Measurements from ENCODE around the gene CALR.
"Not testable (repeated sequence)": the region's sequence is repeated elsewhere in the genome, so short reads cannot be mapped to it uniquely, and the experiment has no call there.

Gene CALR

DNA sequence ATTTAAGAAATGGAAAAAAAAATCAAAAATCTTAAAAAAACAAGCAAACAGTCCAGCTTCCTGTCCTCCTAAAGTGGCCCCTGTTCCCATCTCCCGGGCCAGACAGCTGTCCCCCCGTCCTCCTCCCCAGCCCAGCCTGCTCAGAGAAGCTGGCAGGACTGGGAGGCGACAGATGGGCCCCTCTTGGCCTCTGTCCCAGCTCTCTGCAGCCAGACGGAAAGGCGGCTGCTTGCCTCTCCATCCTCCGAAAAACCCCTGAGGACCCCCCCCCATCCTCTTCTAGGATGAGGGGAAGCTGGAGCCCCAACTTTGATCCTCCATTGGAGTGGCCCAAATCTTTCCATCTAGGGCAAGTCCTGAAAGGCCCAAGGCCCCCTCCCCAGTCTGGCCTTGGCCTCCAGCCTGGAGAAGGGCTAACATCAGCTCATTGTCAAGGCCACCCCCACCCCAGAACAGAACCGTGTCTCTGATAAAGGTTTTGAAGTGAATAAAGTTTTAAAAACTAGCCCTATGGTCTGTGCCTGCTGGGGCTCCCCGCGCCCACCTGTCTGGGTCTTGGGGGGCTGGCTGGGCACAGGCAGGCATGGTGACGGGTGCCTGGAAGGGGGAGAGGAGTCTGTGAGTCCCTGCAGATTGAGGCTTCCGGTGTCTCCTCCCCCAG lies 14.9 kb downstream of the CALR start:
- peak overlapping the region in 8 of 11 experiments; percentile 29 to 66 (median 50); a peak in 16 of 22 replicates for H3K27ac ChIP-seq
- peaks cover 64 to 76% (median 71%) of the 10 kb centered on the region in 11 experiments for H3K36me3 ChIP-seq
- peaks cover 14 to 84% (median 71%) of the 10 kb centered on the region in 11 experiments; a peak in 20 of 22 replicates for H4K20me1 ChIP-seq
- H3K9me3 ChIP-seq (replicated peaks in 1 of 11): no peaks in the 10 kb centered on the region
- H3K4me3 ChIP-seq: peak overlapping the region in 2 of 10 experiments; percentile 4 to 35; a peak in 2 of 20 replicates
- peaks cover 65 to 90% (median 87%) of the 10 kb centered on the region in 10 experiments for H3K4me1 ChIP-seq
- H3K27me3 ChIP-seq: no peaks in the 10 kb centered on the region
- H3K9ac ChIP-seq: peak overlapping the region in 10 of 11 experiments; percentile 4 to 98 (median 55); a peak in 15 of 22 replicates
- peak overlapping the region in 10 of 11 experiments; percentile 18 to 98 (median 94); a peak in 16 of 22 replicates for H3K4me2 ChIP-seq
- no peak for TF ChIP-seq Cebpa-rat (IDR thresholded peaks at IDR 0.05)

DNA sequence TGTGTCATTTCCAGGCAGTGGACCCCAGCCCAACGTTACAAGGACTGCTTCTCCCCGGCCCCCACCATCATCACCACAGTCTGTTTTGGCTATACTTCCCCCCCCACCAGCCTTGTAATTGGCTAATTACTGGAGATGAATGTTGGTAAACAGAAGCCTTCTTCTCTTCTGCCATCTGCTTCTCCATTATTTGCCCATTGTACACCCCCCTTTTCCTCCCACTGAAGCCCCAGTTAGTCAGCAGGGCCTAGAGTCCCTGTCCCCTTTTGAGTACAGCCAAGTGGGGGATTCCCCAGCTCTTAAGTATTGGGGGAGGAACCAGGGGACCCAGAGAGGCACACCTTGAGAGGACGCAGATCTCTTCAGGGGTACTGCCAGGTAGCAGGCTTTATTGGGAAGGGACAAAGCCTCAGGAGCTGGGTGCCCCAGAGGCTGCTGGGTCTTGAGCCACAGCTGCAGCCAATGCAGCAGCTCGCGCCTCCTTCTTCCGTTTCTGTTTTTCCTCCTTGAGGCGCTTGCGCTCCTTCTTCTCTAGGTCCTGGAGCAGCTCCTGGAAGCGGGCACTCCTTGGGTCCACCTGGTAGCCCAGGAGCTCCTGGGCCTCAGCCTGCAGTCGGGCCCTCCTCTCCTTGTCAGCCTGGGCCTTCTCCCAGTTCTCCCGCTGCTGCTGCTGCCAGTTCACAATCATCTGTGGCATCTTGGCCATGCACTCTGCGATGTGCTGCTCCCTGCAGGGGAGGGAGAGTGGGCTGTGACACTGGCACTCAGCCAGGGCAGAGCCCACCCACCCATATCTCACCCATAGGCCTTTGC lies 15.6 kb downstream of the CALR start:
- peak overlapping the region; percentile 82 to 98 (median 95); a peak in 21 of 22 replicates for H3K4me2 ChIP-seq
- no peaks in the 10 kb centered on the region for H3K27me3 ChIP-seq
- peak overlapping the region; percentile 2 to 98 (median 89); a peak in 15 of 22 replicates for H3K9ac ChIP-seq
- H3K4me1 ChIP-seq: peaks cover 65 to 83% (median 79%) of the 10 kb centered on the region in 10 experiments
- H3K9me3 ChIP-seq (replicated peaks in 1 of 11): no peaks in the 10 kb centered on the region
- TF ChIP-seq Cebpa-rat (IDR thresholded peaks at IDR 0.05): no peak
- peaks cover 9 to 76% (median 64%) of the 10 kb centered on the region in 11 experiments; a peak in 20 of 22 replicates for H4K20me1 ChIP-seq
- H3K27ac ChIP-seq: peak overlapping the region in 9 of 11 experiments; percentile 9 to 66 (median 50); a peak in 12 of 22 replicates
- H3K4me3 ChIP-seq: 0 out of 20 replicates have a peak overlapping the region, but pooled peaks of 1 of the 10 experiments have one; percentile 7
- H3K36me3 ChIP-seq: peaks cover 56 to 68% (median 64%) of the 10 kb centered on the region in 11 experiments

DNA sequence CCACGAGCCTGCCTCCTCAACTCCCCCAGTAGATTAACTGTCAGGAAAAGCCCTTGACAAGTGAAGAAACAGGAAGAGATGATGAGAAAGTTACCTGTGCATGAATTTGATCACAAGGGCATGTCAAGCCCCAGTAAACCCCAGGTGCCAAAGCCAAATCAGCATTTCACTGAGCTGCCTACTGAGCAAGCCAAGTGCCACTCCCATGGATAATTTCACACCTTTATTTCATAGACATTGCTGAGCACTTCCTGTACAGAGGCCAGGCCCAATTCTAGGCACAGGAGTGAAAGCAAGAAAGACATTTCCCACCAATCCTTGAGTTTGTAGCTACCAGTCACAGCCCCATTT lies 16.2 kb downstream of the CALR start:
- no peak for TF ChIP-seq Cebpa-rat (IDR thresholded peaks at IDR 0.05)
- Histone ChIP-seq H3K36me3 (peaks cover 50 to 63% (median 58%) of the 10 kb centered on the region in 11 experiments), H3K4me1 (peaks cover 61 to 77% (median 73%) of the 10 kb centered on the region in 10 experiments), H3K4me2 (peak overlapping the region; percentile 82 to 98 (median 95); a peak in 21 of 22 replicates), H3K27me3 (no peaks in the 10 kb centered on the region), H3K9ac (peak overlapping the region in 9 of 11 experiments; percentile 3 to 98 (median 95); a peak in 15 of 22 replicates), H3K27ac (peak overlapping the region in 6 of 11 experiments; percentile 9 to 66 (median 38); a peak in 3 of 22 replicates), H4K20me1 (peaks cover 9 to 71% (median 60%) of the 10 kb centered on the region in 11 experiments; a peak in 19 of 22 replicates), H3K4me3 (no peak overlapping the region), H3K9me3 (replicated peaks in 1 of 11) (no peaks in the 10 kb centered on the region)

DNA sequence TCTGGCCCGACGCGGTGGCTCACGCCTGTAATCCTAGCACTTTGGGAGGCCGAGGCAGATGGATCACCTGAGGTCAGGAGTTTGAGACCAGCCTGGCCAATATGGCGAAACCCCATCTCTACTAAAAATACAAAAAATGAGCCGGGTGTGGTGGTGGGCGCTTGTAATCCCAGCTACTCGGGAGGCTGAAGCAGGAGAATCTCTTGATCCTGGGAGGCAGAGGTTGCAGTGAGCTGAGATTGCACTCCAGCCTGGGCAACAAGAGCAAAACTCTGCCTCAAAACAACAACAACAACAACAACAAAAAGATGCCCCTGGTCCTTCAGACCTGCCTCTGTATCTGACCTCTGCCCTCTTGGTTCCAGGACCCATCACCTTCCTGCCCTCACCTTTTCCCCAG lies 17.2 kb downstream of the CALR start:
- Histone ChIP-seq H3K36me3 (peaks cover 41 to 53% (median 48%) of the 10 kb centered on the region in 11 experiments), H3K27ac (peak overlapping the region in 9 of 11 experiments; percentile 83 to 98 (median 92); a peak in 14 of 22 replicates)

GRCh38 chr19:12955996-12956395 lies 17.6 kb downstream of the CALR start:
- TF ChIP-seq Cebpa-rat (IDR thresholded peaks at IDR 0.05): no peak
- Histone ChIP-seq H4K20me1 (peaks cover 9 to 56% (median 48%) of the 10 kb centered on the region in 11 experiments; a peak in 19 of 22 replicates), H3K9ac (peak overlapping the region; percentile 85 to 98 (median 93)), H3K36me3 (peaks cover 36 to 49% (median 44%) of the 10 kb centered on the region in 11 experiments), H3K9me3 (replicated peaks in 1 of 11) (no peaks in the 10 kb centered on the region), H3K4me2 (peak overlapping the region; percentile 82 to 98 (median 95)), H3K27me3 (no peaks in the 10 kb centered on the region), H3K4me1 (peaks cover 49 to 63% (median 60%) of the 10 kb centered on the region in 10 experiments), H3K4me3 (peak overlapping the region; percentile 76 to 97 (median 86)), H3K27ac (peak overlapping the region in 10 of 11 experiments; percentile 83 to 98 (median 92); a peak in 18 of 22 replicates)

More for the DNA sequence above, 17.2 kb downstream of the CALR start:
- peak overlapping the region; percentile 76 to 97 (median 86); a peak in 19 of 20 replicates for H3K4me3 ChIP-seq
- H3K27me3 ChIP-seq; H3K9me3 ChIP-seq (replicated peaks in 1 of 11): not testable (repeated sequence)
- peak overlapping the region; percentile 82 to 98 (median 95) for H3K4me2 ChIP-seq
- H4K20me1 ChIP-seq: peaks cover 9 to 61% (median 51%) of the 10 kb centered on the region in 11 experiments; a peak in 19 of 22 replicates
- peak overlapping the region; percentile 85 to 98 (median 93) for H3K9ac ChIP-seq
- peaks cover 51 to 67% (median 64%) of the 10 kb centered on the region in 10 experiments for H3K4me1 ChIP-seq

DNA sequence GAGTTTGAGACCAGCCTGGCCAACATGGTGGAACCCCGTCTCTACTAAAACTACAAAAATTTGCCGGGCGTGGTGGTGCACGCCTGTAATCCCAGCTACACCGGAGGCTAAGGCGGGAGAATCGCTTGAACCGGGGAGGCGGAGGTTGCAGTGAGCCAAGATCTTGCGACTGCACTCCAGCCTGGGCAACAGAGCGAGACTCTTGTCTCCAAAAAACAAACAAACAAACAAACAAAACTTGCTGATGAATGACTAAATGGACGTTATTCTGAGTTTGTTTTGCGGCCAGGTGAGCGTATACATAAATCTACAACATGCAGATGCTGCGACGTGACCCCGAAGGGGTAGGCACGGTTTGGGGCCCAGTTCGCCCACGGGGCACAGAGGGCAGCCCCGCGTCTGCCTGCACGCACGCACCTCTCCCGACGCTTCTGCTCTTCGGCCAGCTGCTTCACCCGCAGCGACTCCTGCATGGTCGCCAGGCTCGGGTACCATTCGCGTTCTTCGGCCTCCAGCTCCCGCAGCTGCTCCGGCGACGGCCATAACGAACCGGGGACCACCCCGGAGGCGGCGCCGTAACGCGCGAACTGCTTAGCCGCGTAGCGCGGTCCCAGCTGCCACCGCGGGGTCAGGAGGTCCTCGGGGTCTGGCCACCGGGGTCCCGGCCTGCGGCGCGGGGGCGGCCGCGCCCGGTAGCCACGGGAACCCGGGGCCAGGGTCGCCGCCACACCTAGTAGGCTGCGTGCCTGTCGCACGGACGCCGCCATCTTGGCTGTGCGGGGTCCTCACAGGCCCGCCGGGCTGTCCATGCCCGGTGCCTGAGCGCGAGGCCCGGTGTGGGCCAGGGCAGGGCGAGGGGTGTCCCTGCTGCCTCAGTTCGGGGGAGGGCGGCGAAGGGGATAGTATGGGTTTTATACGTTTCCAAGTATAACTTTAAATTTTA lies 18.3 kb downstream of the CALR start, which contains the start of gene GADD45GIP1:
GADD45GIP1 (minus strand) TSS at position 778 of the 943 bp plus-strand sequence; CDS start at position 767, 11 bp downstream.
- no peak for TF ChIP-seq Cebpa-rat (IDR thresholded peaks at IDR 0.05)
- H3K4me1 ChIP-seq: peaks cover 49 to 57% (median 54%) of the 10 kb centered on the region in 10 experiments
- H4K20me1 ChIP-seq: peaks cover 9 to 49% (median 41%) of the 10 kb centered on the region in 11 experiments; a peak in 19 of 22 replicates
- peak within 1 kb of the TSS; percentile 83 to 98 (median 92) for H3K27ac ChIP-seq
- no peaks in the 10 kb centered on the region for H3K9me3 ChIP-seq (replicated peaks in 1 of 11)
- H3K36me3 ChIP-seq: peaks cover 29 to 41% (median 36%) of the 10 kb centered on the region in 11 experiments
- H3K9ac ChIP-seq: peak within 1 kb of the TSS; percentile 85 to 98 (median 93)
- peak within 1 kb of the TSS; percentile 76 to 97 (median 86) for H3K4me3 ChIP-seq
- peak within 1 kb of the TSS; percentile 82 to 98 (median 95) for H3K4me2 ChIP-seq
- H3K27me3 ChIP-seq: no peaks in the 10 kb centered on the region

- Histone ChIP-seq H3K4me1 (peaks cover 45 to 49% (median 47%) of the 10 kb centered on the region in 10 experiments), H3K9ac (peak overlapping the region; percentile 85 to 98 (median 93)), H4K20me1 (peaks cover 8 to 42% (median 33%) of the 10 kb centered on the region in 11 experiments; a peak in 19 of 22 replicates), H3K4me2 (peak overlapping the region; percentile 82 to 98 (median 95)), H3K4me3 (peak overlapping the region; percentile 76 to 97 (median 86)), H3K36me3 (peaks cover 22 to 34% (median 29%) of the 10 kb centered on the region in 11 experiments), H3K27ac (peak overlapping the region; percentile 83 to 98 (median 92))
- H3K9me3 ChIP-seq (replicated peaks in 1 of 11); H3K27me3 ChIP-seq: not testable (repeated sequence)
Observed at GRCh38 chr19:12957389-12957952, 19.1 kb downstream of the CALR start.

All from BLaER1 treated with 17β-estradiol and CSF1 and Interleukin-3, amounts not matched to agents 10 nM and 100 nM (cell line).